Central memory CD4-positive, alpha-beta T cell (primary cell): ENCODE data around the gene DNMT1.
"Not testable (repeated sequence)": the region's sequence is repeated elsewhere in the genome, so short reads cannot be mapped to it uniquely, and the experiment has no call there.

Experiments used
- DNase-seq: peaks from one replicate; pipeline ENCODE4 v3.0.0; 2022

DNMT1 gene

GRCh38 chr19:10220695-10221094, 25.9 kb upstream of the DNMT1 start:
- no peak for DNase-seq

DNA sequence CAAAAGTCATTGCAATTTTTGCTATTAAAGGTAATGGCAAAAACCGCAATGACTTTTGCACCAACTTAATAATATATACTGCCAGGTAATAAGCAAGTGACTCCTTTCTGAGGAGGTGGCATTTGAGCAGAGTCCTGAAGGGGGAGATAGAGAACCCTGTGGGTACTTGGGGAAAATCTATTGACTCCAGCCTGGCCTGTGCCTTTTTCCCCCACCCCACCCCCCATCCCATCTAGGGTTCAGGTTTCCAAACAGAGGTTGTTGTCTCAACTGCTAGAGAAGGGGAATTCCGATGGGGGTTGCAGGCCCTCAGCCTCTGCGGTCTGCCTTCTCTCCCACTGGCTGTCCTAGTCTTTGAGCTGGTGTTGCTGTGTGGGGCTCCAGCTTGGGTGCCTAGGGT, 24.9 kb upstream of the DNMT1 start:
- DNase-seq: peak; percentile 36

GRCh38 chr19:10217085-10217484, 22.3 kb upstream of the DNMT1 start:
- no peak for DNase-seq

DNA sequence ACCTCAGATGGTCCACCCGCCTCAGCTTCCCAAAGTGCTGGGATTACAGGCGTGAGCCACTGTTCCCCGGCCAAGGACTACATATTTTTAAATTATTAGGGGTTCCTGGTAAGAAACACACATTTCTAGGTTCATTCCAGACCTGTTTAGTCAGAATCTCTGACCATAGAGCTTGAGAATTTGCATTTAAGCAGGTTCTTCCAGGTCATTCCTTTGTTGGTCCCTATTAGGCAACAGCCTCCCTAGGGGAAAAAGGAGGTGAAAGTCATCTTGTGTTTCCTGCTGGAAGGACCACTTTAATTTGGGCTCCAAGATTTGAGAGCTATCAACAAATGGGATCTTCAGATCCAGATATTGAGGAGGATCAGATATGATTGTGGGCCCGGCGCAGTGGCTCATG, 20.0 kb upstream of the DNMT1 start:
- no peak for DNase-seq

GRCh38 chr19:10211691-10212090, 16.9 kb upstream of the DNMT1 start:
- DNase-seq: no peak

DNA sequence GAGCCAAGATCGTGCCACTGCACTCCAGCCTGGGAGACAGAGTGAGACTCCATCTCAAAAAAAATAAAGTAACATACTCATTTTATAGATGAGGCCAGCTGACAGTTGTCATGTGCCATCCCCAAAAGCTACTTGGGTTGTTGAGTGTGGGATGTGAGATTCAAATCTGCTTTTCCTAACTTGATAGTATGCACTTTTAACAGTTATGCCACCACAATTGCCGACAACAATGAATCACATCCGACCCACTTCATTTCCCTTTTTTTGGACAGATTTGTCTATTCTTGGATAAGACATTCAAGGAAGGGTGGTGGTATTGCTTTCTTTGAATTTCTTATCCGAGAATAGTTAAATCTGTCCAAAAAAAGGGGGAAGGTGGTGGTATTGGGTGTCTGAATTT, 16.3 kb upstream of the DNMT1 start:
- DNase-seq: no peak

GRCh38 chr19:10209315-10209714, 14.6 kb upstream of the DNMT1 start:
- no peak for DNase-seq

GRCh38 chr19:10207026-10207425, 12.3 kb upstream of the DNMT1 start:
- no peak for DNase-seq

GRCh38 chr19:10206226-10206885, 11.6 kb upstream of the DNMT1 start:
- no peak for DNase-seq

GRCh38 chr19:10205636-10206035, 10.9 kb upstream of the DNMT1 start:
- DNase-seq: no peak

DNA sequence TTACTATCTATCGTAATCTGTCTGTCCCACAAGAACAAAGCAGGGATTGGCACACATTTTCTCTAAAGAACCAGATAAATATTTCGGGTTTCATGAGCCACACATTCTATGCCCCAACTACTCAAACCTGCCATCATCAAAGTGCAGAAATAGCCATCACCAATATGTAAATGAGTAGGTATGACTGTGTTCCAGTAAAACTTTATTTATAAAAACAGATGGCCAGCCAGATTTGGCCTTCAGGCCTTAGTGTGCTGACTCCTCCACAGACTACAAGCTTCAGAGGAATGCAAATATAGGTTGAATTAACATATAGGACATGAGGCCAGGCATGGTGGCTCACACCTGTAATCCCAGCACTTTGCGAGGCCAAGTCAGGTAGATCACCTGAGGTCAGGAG, 8.9 kb upstream of the DNMT1 start:
- no peak for DNase-seq

DNA sequence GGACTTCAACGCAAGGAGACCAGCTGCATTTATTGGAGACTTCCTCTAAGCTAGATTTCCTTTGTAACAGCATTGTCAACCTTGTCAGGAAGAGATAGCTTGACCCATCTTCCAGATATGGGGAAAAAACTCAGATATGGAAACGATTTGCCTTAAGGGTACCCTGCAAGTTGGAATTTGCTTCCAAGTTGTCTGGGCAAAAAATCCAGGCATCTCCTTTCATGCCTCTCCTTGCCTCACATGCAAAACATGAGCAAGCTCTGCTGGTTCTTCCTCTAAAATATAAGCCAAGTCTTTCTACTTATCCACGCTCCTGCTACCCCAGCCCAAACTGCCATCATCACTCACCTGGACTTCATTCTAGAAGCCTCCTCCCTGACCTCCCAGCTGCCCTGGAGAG, 6.4 kb upstream of the DNMT1 start:
- DNase-seq: no peak

DNA sequence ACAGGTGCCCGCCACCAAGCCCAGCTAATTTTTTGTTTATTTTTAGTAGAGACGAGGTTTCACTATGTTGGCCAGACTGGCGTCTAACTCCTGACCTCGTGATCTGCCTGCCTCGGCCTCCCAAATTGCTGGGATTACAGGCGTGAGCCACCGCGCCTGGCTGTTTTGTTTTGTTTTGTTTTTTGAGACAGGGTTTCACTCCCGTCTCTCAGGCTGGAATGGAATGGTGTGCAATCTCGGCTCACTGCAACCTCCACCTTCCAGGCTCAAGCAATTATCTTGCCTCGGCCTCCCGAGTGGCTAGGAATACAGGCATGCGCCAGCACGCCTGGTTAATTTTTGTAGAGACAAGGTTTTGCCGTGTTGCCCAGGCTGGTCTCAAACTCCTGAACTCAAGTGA, 5.3 kb upstream of the DNMT1 start:
- not testable (repeated sequence) for DNase-seq

- peak; percentile 12 for DNase-seq
Observed at GRCh38 chr19:10198889-10199644, 4.3 kb upstream of the DNMT1 start.

DNA sequence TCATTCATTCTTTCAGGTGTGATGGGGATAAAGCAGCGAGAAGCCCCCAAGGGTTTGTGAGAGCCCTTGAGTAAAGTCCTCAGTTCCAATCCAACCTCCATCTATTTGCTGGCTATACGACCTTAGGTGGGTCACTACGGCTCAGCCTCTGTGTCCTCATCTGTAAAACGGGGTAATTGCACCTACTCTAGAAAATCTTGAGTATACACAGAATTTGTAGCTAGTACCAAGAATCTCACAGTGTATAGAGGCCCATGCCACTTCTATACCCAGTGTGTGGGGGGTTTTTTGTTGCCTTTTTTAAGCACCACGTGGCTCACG, 406 bp upstream of the DNMT1 start:
- no peak for DNase-seq

- DNase-seq: no peak
Observed at GRCh38 chr19:10193790-10194499, 808 bp downstream of the DNMT1 start.

GRCh38 chr19:10192922-10193321, 1.8 kb downstream of the DNMT1 start:
- DNase-seq: no peak

- no peak for DNase-seq
Observed at GRCh38 chr19:10191347-10191746, 3.4 kb downstream of the DNMT1 start.

GRCh38 chr19:10190026-10190425, 4.7 kb downstream of the DNMT1 start:
- DNase-seq: no peak

GRCh38 chr19:10189616-10190015, 5.1 kb downstream of the DNMT1 start:
- no peak for DNase-seq

- DNase-seq: no peak
Observed at GRCh38 chr19:10187315-10187714, 7.4 kb downstream of the DNMT1 start.

DNA sequence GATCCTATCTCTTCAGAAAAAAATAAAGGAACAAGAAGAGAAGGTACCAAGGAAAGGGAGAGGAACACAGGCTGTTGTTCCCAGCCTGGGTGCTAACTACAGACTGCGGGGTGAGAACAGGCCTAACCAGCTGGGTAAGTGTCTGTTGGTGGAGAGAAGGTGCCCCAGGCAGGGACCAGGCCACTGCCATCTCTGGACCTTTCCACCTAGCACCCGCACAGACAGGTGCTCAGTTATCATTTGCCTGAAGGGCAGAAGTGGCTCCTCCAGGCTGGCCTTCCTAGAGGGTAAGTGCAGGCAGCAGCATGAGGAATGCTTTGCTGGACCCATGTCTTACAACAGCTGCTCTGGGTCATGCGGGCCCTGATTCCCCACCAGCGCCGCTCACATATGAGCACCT, 10.1 kb downstream of the DNMT1 start:
- DNase-seq: no peak

DNA sequence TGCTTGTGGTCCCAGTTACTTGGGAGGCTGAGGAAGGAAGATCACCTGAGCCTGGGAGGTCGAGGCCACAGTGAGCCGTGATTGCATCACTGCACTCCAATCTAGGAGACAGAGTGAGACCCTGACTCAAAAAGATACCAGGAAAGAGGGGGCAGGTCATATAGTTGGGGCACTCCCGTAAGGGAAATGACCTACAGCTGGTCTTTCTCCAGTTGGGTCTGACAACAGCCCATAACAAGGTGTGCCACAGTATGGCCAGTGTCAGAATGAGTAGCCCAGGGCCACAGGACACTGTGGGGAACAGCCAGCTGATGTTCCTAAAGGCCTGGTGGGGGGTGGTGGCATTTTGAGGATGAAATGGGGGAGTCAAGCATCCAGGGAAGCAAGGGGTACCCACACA, 10.8 kb downstream of the DNMT1 start:
- DNase-seq: no peak

- DNase-seq: no peak
Observed at GRCh38 chr19:10182847-10183246, 11.9 kb downstream of the DNMT1 start.
